ENCODE data around the gene LMTK3. TPM values are rescaled to one million over a fixed set of nuclear protein-coding genes. Genes with fewer than 3 reads are reported as not detected.
A peak's percentile ranks its signal among the peaks of the same experiment; 100 is the strongest.

The LMTK3 gene, protein sequence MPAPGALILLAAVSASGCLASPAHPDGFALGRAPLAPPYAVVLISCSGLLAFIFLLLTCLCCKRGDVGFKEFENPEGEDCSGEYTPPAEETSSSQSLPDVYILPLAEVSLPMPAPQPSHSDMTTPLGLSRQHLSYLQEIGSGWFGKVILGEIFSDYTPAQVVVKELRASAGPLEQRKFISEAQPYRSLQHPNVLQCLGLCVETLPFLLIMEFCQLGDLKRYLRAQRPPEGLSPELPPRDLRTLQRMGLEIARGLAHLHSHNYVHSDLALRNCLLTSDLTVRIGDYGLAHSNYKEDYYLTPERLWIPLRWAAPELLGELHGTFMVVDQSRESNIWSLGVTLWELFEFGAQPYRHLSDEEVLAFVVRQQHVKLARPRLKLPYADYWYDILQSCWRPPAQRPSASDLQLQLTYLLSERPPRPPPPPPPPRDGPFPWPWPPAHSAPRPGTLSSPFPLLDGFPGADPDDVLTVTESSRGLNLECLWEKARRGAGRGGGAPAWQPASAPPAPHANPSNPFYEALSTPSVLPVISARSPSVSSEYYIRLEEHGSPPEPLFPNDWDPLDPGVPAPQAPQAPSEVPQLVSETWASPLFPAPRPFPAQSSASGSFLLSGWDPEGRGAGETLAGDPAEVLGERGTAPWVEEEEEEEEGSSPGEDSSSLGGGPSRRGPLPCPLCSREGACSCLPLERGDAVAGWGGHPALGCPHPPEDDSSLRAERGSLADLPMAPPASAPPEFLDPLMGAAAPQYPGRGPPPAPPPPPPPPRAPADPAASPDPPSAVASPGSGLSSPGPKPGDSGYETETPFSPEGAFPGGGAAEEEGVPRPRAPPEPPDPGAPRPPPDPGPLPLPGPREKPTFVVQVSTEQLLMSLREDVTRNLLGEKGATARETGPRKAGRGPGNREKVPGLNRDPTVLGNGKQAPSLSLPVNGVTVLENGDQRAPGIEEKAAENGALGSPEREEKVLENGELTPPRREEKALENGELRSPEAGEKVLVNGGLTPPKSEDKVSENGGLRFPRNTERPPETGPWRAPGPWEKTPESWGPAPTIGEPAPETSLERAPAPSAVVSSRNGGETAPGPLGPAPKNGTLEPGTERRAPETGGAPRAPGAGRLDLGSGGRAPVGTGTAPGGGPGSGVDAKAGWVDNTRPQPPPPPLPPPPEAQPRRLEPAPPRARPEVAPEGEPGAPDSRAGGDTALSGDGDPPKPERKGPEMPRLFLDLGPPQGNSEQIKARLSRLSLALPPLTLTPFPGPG (N-terminal part only)
- total RNA-seq (2014; rRNA removed; shearing (Covaris generic); ENCODE audit: low replicate concordance): 0.54 TPM in 1 of 2 replicates, not detected in the other

DNA sequence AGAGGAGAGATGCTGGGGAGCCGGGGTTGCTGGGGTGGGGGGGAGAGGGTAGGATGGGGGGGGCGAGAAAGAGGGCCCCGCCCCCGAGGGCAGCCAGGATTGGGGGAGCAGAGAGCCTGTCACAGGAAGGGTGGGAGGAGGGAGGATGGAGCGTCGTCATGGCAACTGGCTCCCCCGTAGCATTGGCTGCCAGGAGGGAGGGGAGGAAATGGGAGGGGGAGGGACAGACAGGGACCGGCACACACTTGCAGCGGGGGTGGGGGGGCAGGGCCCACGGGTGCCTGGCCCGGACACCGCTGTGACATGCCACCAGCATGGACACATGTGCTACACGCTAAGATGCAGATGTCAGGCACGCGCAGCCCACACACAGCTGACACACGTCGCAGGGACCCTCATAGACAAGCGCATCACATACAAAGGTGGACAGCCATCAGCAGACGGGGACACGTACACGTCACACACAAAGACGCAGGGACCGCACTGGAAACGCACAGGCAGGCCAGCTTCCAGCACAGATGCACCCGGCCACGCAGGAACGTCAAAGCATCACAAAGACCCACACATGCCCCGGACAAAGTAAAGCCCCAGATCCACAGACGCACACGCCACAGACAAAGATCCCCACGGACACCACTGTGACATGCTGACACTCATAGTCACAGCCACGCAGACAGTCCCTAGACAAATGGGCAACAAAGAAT, at the start of gene LMTK3:
Gene LMTK3 (minus strand): TSS at position 36 of the 704 bp plus-strand sequence. CDS start 259 bp downstream, outside the sequence.
- H3K36me3 ChIP-seq (ENCODE audit: insufficient read depth, low read length): no peaks in the 10 kb centered on the region
- H3K9ac ChIP-seq (ENCODE audit: low read length): peak within 1 kb of the TSS; percentile 85; the same call in 1 of the 2 replicates
- H3K4me1 ChIP-seq (ENCODE audit: low read length): peaks cover 24% of the 10 kb centered on the region
- no peak within 1 kb of the TSS for H3K27ac ChIP-seq (ENCODE audit: low read length)
- no peaks in the 10 kb centered on the region for H3K79me2 ChIP-seq (ENCODE audit: low read length)
- H3K4me2 ChIP-seq (ENCODE audit: low read depth, low read length, poor library complexity, severe bottlenecking): peak within 1 kb of the TSS; percentile 94
- H4K20me1 ChIP-seq (ENCODE audit: insufficient read depth, low read depth, low read length): no peaks in the 10 kb centered on the region
- H3K4me3 ChIP-seq (ENCODE audit: low read length): peak within 1 kb of the TSS; percentile 78; the same call in 1 of the 2 replicates
- H3K27me3 ChIP-seq (ENCODE audit: low read length): no peaks in the 10 kb centered on the region
- no peaks in the 10 kb centered on the region for H3K9me3 ChIP-seq (ENCODE audit: low read length)
- DNase-seq: peak; percentile 87
- H2AFZ ChIP-seq (ENCODE audit: low read length): no peak within 1 kb of the TSS
- no peaks in the 10 kb centered on the region for H3K9me2 ChIP-seq (replicated peaks; ENCODE audit: insufficient read depth, low read length)

DNA sequence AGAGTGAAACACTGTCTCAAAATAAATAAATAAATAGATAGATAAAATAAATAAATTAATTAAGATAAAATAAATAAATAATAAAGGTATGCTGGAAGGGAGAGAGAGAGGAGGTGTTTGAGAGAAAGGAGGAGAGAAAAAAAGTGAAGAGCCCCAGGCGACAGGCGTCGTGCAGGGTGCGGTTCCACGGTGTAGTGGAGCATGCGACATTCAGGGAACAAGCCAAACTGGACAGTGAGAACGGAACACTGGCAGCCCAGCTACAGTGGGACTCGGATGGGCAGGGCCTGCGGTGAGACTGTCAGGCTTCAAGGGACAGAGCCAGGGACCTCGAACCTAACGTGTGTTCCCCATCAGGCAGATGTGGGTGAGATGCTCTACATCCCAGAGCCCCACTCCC, 49.8 kb upstream of the LMTK3 start:
- Histone ChIP-seq H3K79me2 (ENCODE audit: low read length) (no peaks in the 10 kb centered on the region), H3K27me3 (ENCODE audit: low read length) (no peaks in the 10 kb centered on the region), H3K9me3 (ENCODE audit: low read length) (no peaks in the 10 kb centered on the region), H2AFZ (ENCODE audit: low read length) (no peak overlapping the region), H3K4me2 (ENCODE audit: low read depth, low read length, poor library complexity, severe bottlenecking) (no peak overlapping the region), H3K27ac (ENCODE audit: low read length) (no peak overlapping the region), H3K4me1 (ENCODE audit: low read length) (no peaks in the 10 kb centered on the region), H4K20me1 (ENCODE audit: insufficient read depth, low read depth, low read length) (no peaks in the 10 kb centered on the region), H3K9ac (ENCODE audit: low read length) (no peak overlapping the region), H3K36me3 (ENCODE audit: insufficient read depth, low read length) (no peaks in the 10 kb centered on the region), H3K4me3 (ENCODE audit: low read length) (no peak overlapping the region), H3K9me2 (replicated peaks; ENCODE audit: insufficient read depth, low read length) (no peaks in the 10 kb centered on the region)
- DNase-seq: no peak

DNA sequence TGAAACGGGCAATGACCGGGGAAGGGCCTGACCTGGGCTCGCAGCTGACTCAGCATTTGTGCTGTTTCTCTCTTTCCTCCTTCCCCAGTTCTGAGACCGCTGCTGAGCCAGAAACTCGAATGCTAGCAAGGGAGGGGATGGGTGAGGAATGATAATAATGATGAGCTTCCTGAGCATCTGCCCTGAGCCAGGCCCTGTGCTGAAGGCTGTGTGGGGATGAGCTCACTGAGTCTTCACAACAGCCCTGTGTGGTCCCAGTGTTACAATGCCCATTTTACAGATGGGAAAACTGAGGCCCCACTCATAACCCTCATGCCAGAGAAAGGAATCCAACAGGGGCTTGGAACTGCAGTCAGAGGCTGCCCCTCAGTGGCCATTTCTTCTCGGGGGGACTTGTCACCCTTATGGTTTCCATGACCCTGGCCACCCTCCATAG, 48.5 kb upstream of the LMTK3 start:
- no peak overlapping the region for H3K9ac ChIP-seq (ENCODE audit: low read length)

DNA sequence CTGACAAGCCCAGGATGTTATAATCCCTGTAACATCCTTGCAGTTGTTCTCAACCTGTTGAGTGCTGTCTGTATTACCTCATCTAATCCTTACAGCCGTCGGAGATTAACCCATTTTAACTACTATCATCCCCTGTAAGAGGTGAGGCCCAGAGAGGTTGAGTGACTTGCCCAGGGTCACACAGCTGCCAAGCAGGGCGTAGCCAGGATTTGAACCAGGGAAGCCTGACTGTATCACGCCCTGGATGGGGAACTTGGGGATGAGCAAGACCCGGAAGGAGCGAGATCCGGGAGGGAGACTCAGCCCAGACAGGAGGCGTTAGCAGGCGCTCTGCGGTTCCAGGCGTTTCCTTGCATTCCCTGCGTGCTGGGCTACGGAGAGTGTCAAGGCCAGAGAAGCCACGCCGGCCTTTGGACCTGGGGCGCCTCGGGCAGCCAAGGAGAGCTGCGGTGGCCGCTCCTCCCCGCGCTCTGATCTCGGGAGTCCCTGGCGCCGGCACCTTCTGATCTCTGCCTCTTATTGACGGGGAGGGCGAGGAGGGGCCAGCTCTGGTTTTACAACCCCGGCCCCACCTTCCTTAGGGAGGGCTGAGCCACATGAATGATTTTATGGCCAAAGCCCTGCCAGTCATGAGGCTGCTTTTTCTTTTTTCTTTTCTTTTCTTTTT, 46.5 kb upstream of the LMTK3 start:
- Histone ChIP-seq H3K27me3 (ENCODE audit: low read length) (no peaks in the 10 kb centered on the region), H3K4me3 (ENCODE audit: low read length) (no peak overlapping the region), H4K20me1 (ENCODE audit: insufficient read depth, low read depth, low read length) (no peaks in the 10 kb centered on the region), H3K4me2 (ENCODE audit: low read depth, low read length, poor library complexity, severe bottlenecking) (no peak overlapping the region), H3K36me3 (ENCODE audit: insufficient read depth, low read length) (no peaks in the 10 kb centered on the region), H3K9ac (ENCODE audit: low read length) (no peak overlapping the region), H2AFZ (ENCODE audit: low read length) (no peak overlapping the region), H3K79me2 (ENCODE audit: low read length) (no peaks in the 10 kb centered on the region), H3K9me3 (ENCODE audit: low read length) (no peaks in the 10 kb centered on the region), H3K27ac (ENCODE audit: low read length) (no peak overlapping the region), H3K4me1 (ENCODE audit: low read length) (no peaks in the 10 kb centered on the region), H3K9me2 (replicated peaks; ENCODE audit: insufficient read depth, low read length) (no peaks in the 10 kb centered on the region)
- DNase-seq: no peak

More for the DNA sequence above, 48.5 kb upstream of the LMTK3 start:
- no peak overlapping the region for H3K4me2 ChIP-seq (ENCODE audit: low read depth, low read length, poor library complexity, severe bottlenecking)
- H3K4me1 ChIP-seq (ENCODE audit: low read length): no peaks in the 10 kb centered on the region
- peak; percentile 52 for DNase-seq
- no peaks in the 10 kb centered on the region for H3K27me3 ChIP-seq (ENCODE audit: low read length)
- no peaks in the 10 kb centered on the region for H3K9me2 ChIP-seq (replicated peaks; ENCODE audit: insufficient read depth, low read length)
- H3K36me3 ChIP-seq (ENCODE audit: insufficient read depth, low read length): no peaks in the 10 kb centered on the region
- H3K9me3 ChIP-seq (ENCODE audit: low read length): no peaks in the 10 kb centered on the region
- H3K79me2 ChIP-seq (ENCODE audit: low read length): no peaks in the 10 kb centered on the region
- no peak overlapping the region for H2AFZ ChIP-seq (ENCODE audit: low read length)
- no peak overlapping the region for H3K4me3 ChIP-seq (ENCODE audit: low read length)
- no peaks in the 10 kb centered on the region for H4K20me1 ChIP-seq (ENCODE audit: insufficient read depth, low read depth, low read length)
- H3K27ac ChIP-seq (ENCODE audit: low read length): no peak overlapping the region

DNA sequence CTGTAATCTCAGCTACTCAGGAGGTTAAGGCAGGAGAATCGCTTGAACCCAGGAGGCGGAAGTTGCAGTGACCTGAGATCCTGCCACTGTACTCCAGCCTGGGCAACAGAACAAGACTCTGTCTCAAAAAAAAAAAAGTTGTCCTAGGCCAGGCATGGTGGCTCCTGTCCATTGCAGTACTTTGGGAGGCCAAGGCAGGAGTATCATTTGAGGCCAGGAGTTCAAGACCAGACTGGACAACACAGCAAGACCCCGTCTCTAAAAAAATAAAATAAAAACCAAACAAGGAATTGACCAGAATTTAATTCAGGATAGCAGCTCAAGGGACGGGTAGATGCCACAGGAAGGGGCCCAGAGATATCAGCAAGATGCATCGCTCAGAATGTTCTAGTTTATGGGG, 45.2 kb upstream of the LMTK3 start:
- Histone ChIP-seq H3K27ac (ENCODE audit: low read length) (no peak overlapping the region), H3K4me2 (ENCODE audit: low read depth, low read length, poor library complexity, severe bottlenecking) (no peak overlapping the region), H3K4me3 (ENCODE audit: low read length) (no peak overlapping the region), H3K4me1 (ENCODE audit: low read length) (no peaks in the 10 kb centered on the region), H4K20me1 (ENCODE audit: insufficient read depth, low read depth, low read length) (no peaks in the 10 kb centered on the region), H3K9me3 (ENCODE audit: low read length) (no peaks in the 10 kb centered on the region), H3K9me2 (replicated peaks; ENCODE audit: insufficient read depth, low read length) (no peaks in the 10 kb centered on the region), H3K79me2 (ENCODE audit: low read length) (no peaks in the 10 kb centered on the region), H3K9ac (ENCODE audit: low read length) (no peak overlapping the region), H2AFZ (ENCODE audit: low read length) (no peak overlapping the region), H3K27me3 (ENCODE audit: low read length) (no peaks in the 10 kb centered on the region), H3K36me3 (ENCODE audit: insufficient read depth, low read length) (no peaks in the 10 kb centered on the region)
- DNase-seq: no peak

DNA sequence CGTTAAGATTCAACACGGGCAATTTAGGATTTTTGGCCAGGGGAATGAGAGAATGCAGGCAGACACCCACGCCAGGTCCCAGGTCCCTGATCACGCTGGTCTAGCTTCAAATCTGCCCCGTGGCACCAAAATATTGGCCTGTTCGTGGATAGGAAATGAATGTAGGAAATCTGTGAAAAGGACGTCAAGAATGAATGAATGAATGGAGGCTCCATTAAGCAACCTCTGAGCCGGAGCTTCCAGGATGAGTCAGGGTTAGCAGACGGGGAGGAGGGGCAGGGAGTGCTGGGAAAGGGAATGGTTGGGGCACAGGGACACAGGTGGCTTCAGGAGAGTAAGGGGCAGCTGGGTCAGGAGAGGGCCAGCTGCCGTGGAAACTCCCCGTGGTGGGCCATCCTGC, 44.5 kb upstream of the LMTK3 start:
- no peaks in the 10 kb centered on the region for H3K79me2 ChIP-seq (ENCODE audit: low read length)
- no peak overlapping the region for H3K27ac ChIP-seq (ENCODE audit: low read length)
- H4K20me1 ChIP-seq (ENCODE audit: insufficient read depth, low read depth, low read length): no peaks in the 10 kb centered on the region
- no peaks in the 10 kb centered on the region for H3K36me3 ChIP-seq (ENCODE audit: insufficient read depth, low read length)
- H3K9ac ChIP-seq (ENCODE audit: low read length): no peak overlapping the region
- H3K9me2 ChIP-seq (replicated peaks; ENCODE audit: insufficient read depth, low read length): no peaks in the 10 kb centered on the region
- H2AFZ ChIP-seq (ENCODE audit: low read length): no peak overlapping the region
- no peaks in the 10 kb centered on the region for H3K4me1 ChIP-seq (ENCODE audit: low read length)
- no peaks in the 10 kb centered on the region for H3K27me3 ChIP-seq (ENCODE audit: low read length)
- H3K9me3 ChIP-seq (ENCODE audit: low read length): no peaks in the 10 kb centered on the region
- DNase-seq: no peak
- no peak overlapping the region for H3K4me3 ChIP-seq (ENCODE audit: low read length)
- H3K4me2 ChIP-seq (ENCODE audit: low read depth, low read length, poor library complexity, severe bottlenecking): no peak overlapping the region

DNA sequence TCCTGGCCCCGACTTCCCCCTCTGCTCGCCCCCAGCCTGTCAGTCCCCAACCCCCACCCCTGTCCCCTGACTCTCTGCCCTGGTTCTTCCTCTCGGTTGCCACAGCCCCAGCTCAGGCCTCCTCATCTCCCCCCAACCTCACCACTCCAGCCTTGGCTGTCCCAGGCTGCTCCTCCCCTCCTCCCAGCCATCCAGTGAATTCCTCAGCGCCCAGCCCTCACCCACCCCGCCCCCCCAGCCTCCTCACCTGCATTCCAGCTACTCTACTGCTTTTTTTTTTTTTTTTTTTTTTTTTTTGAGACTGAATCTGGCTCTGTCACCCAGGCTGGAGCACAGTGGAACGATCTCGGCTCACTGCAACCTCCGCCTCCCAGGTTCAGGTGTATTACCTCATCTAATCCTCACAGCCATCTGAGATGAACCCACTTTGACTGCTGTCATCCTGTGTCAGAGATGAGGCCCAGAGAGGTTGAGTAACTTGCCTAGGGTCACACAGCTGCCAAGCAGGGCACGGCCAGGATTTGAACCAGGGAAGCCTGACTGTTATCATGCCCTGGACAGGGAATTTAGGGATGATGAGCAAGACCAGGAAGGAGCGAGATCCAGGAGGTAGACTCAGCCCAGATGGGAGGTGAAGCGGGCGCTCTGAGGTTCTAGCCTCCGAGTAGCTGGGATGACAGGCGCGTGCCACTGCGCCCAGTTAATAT, 42.9 kb upstream of the LMTK3 start:
- Histone ChIP-seq H3K4me3 (ENCODE audit: low read length) (no peak overlapping the region), H4K20me1 (ENCODE audit: insufficient read depth, low read depth, low read length) (no peaks in the 10 kb centered on the region), H3K9ac (ENCODE audit: low read length) (no peak overlapping the region), H3K27ac (ENCODE audit: low read length) (no peak overlapping the region), H2AFZ (ENCODE audit: low read length) (no peak overlapping the region), H3K9me3 (ENCODE audit: low read length) (no peaks in the 10 kb centered on the region), H3K79me2 (ENCODE audit: low read length) (no peaks in the 10 kb centered on the region), H3K4me2 (ENCODE audit: low read depth, low read length, poor library complexity, severe bottlenecking) (no peak overlapping the region), H3K4me1 (ENCODE audit: low read length) (no peaks in the 10 kb centered on the region), H3K9me2 (replicated peaks; ENCODE audit: insufficient read depth, low read length) (no peaks in the 10 kb centered on the region), H3K27me3 (ENCODE audit: low read length) (no peaks in the 10 kb centered on the region), H3K36me3 (ENCODE audit: insufficient read depth, low read length) (no peaks in the 10 kb centered on the region)
- DNase-seq: no peak

Data from Karpas-422 (cell line).